Common myeloid progenitor, CD34-positive (primary cell): ENCODE data around the gene SDCCAG8.

Source experiments
- CTCF ChIA-PET: fragments of 350-600 bp; sonication (Branson Sonifier 250); formaldehyde crosslinking; loops from one replicate; lab custom pipeline; 2021; ENCODE audit warnings: antibody characterized with exemption; lab: Charles Lee
- POLR2A ChIA-PET: fragments of 350-600 bp; sonication (Branson Sonifier 250); formaldehyde crosslinking; loops from one replicate; lab custom pipeline; 2021; ENCODE audit warnings: antibody characterized with exemption; lab: Charles Lee
- DNase-seq, 3 donors: peaks; one replicate each; pipeline versions ENCODE4 v3.0.0 to v3.0.0-alpha.2; 2013
- H3K27ac ChIP-seq, 2 experiments: 1 replicate in 1 of 2; 2 replicates in 1 of 2; pipeline ENCODE4 v1.7.0; 2013; ENCODE audit warnings: inconsistent platforms in 2 of 2, low read length in 2 of 2, mild to moderate bottlenecking in 2 of 2, low read depth in 1 of 2, moderate library complexity in 1 of 2; ENCODE audit not compliant: severe bottlenecking in 2 of 2, insufficient read depth in 1 of 2, poor library complexity in 1 of 2
- H3K27me3 ChIP-seq, 5 experiments: replicated peaks in 2 of 5; 1 replicate in 3 of 5; 2 replicates in 2 of 5; pipeline versions ENCODE4 v1.6.1 to v1.7.0; 2013; ENCODE audit warnings: low read length in 4 of 5, mild to moderate bottlenecking in 2 of 5, moderate library complexity in 2 of 5, inconsistent platforms in 1 of 5; ENCODE audit not compliant: insufficient read depth in 5 of 5, control insufficient read depth in 4 of 5
- H3K36me3 ChIP-seq, 4 experiments: 1 replicate in 2 of 4; 2 replicates in 2 of 4; pipeline versions ENCODE4 v1.6.1 to v1.7.0; 2013; ENCODE audit warnings: low read length in 3 of 4, control low read depth in 1 of 4, mild to moderate bottlenecking in 1 of 4; ENCODE audit not compliant: control insufficient read depth in 4 of 4, insufficient read depth in 4 of 4
- H3K4me1 ChIP-seq, 4 experiments: 1 replicate in 3 of 4; 2 replicates in 1 of 4; pipeline versions ENCODE4 v1.6.1 to v1.7.1; 2013; ENCODE audit warnings: low read length in 3 of 4, mild to moderate bottlenecking in 3 of 4, control low read depth in 1 of 4, inconsistent platforms in 1 of 4, moderate library complexity in 1 of 4; ENCODE audit not compliant: control insufficient read depth in 4 of 4, insufficient read depth in 4 of 4; ENCODE audit errors: control extremely low read depth in 1 of 4
- H3K4me3 ChIP-seq, 7 experiments: 1 replicate in 4 of 7; 2 replicates in 3 of 7; pipeline versions ENCODE4 v1.5.1 to v1.7.0; 2013; ENCODE audit warnings: mild to moderate bottlenecking in 7 of 7, low read length in 6 of 7, moderate library complexity in 6 of 7, inconsistent platforms in 2 of 7, low read depth in 2 of 7, control low read depth in 1 of 7; ENCODE audit not compliant: insufficient read depth in 4 of 7, control insufficient read depth in 1 of 7; ENCODE audit errors: extremely low read depth in 1 of 7
- H3K9me3 ChIP-seq, 5 experiments: 1 replicate in 4 of 5; 2 replicates in 1 of 5; pipeline versions ENCODE4 v1.6.1 to v1.7.1; 2013; ENCODE audit warnings: low read length in 4 of 5, mild to moderate bottlenecking in 2 of 5, inconsistent platforms in 1 of 5, low read depth in 1 of 5, moderate library complexity in 1 of 5; ENCODE audit not compliant: control insufficient read depth in 4 of 5, insufficient read depth in 2 of 5; ENCODE audit errors: control extremely low read depth in 1 of 5
- WGBS: methylation state at CpG from one replicate; pipeline ENCODE4 v1.1.5; 2013; ENCODE audit not compliant: insufficient coverage; 5-methylcytosine and 5-hydroxymethylcytosine counted together

Gene SDCCAG8

DNA sequence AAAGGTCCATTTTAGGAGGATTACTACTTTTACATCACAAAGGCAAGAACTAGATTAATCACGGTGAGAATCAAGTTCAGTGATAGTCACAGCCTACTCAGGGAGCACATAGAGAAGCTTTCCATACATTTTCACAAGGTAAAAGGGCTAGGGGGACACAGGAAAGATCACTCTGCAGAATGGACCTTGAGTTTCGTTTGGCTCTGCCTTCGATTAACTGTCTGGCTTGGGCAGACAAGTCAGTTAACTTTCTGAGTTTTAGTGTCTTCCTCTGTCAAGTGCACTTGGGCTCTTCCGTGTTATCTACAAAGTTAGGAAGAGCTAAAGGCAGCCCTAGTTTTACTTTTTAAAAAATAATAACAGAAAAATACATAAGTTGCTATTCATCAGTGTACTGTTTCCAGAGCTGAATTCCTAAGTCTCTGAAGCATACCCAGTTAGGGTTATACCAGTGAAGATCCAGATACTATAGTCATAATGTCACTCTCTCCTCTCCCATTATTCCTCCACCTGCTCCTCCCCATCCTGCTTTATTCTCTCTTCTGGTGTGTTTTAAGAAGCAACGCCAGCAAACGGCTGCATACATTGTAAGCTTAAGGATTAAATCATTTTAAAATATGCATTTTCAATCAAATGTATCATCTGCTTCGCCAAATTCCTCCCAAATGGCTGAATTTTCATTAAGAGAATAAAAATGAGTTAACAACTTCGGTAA, 2.5 kb upstream of the SDCCAG8 start:
- CTCF ChIA-PET, result interaction anchor here (0.7 to 3.2 kb wide), 9 partner anchors 9 to 113 kb away, joined by 3 to 23 read pairs (median 4); no protein-coding TSS in a partner anchor
- H3K9me3 ChIP-seq, result no peaks in the 10 kb centered on the region
- H3K36me3 ChIP-seq, result peaks cover 0 to 3% (median under 1%) of the 10 kb centered on the region in 4 experiments
- H3K4me1 ChIP-seq, result peaks cover 17 to 51% (median 21%) of the 10 kb centered on the region in 4 experiments
- no peak for DNase-seq
- peak overlapping the region in 6 of 7 experiments; percentile 84 to 96 (median 92) for H3K4me3 ChIP-seq
- WGBS, result 5% methylated on average over 2 of the region's 8 CpGs
- peak overlapping the region; percentile 75 to 95 for H3K27ac ChIP-seq
- no peaks in the 10 kb centered on the region for H3K27me3 ChIP-seq
- POLR2A ChIA-PET, result no interaction called here

- no peak for DNase-seq
- peak overlapping the region; percentile 84 to 98 (median 93) for H3K4me3 ChIP-seq
- H3K27ac ChIP-seq, result peak overlapping the region; percentile 75 to 95
- H3K27me3 ChIP-seq, result no peaks in the 10 kb centered on the region
- 0% methylated on average over 2 of the region's 4 CpGs for WGBS
- POLR2A ChIA-PET, result no interaction called here
- H3K4me1 ChIP-seq, result peaks cover 17 to 52% (median 20%) of the 10 kb centered on the region in 4 experiments
- peaks cover 0 to 3% (median under 1%) of the 10 kb centered on the region in 4 experiments for H3K36me3 ChIP-seq
- CTCF ChIA-PET, result interaction anchor here (0.8 to 3.2 kb wide), 9 partner anchors 9 to 113 kb away, joined by 3 to 23 read pairs (median 4); no protein-coding TSS in a partner anchor
- no peaks in the 10 kb centered on the region for H3K9me3 ChIP-seq
Measured at GRCh38 chr1:243253926-243254232, 2.0 kb upstream of the SDCCAG8 start.

DNA sequence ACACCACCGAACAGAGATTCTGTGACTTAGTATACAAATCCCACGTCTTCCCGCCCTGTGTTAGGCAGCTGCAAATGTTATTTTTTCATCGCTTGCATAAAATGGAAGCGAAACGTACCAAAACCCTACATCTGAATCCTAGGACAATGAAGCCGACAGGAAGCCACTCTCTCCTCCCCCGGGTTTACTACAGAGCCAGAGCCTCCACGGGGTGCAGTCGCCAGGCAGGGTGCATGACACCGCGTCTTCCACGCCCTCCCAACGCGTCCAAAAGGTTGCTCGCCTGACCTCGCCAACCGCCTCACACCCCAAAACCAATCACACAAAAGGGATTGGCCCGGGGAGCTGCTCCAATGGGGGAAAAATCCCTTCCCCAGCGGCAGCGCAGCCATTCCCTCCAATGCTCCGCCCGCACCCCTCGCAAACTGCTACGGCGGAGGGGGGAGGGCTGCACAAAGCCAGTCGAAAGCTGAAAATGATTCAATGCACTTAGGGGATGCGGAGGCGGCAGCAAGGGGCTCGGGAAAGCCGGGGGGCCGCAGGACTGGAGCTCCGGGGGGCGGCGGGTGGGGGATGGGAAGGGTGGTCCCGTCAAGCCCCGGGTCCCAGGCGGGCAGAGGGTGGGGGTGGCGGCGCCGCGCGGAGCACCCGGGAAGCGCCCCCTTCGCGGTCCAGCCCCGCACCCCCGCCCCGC, 1.5 kb upstream of the SDCCAG8 start:
- H3K27ac ChIP-seq, result peak overlapping the region; percentile 92 to 95
- no peaks in the 10 kb centered on the region for H3K27me3 ChIP-seq
- H3K9me3 ChIP-seq, result no peaks in the 10 kb centered on the region
- peak overlapping the region; percentile 84 to 98 (median 93) for H3K4me3 ChIP-seq
- ChIA-PET CTCF (interaction anchor here (0.9 to 3.2 kb wide), 10 partner anchors 11 to 35 kb away, joined by 3 to 23 read pairs (median 5); no protein-coding TSS in a partner anchor), POLR2A (interaction anchor here (0.6 to 2.3 kb wide), 3 partner anchors 11 to 817 kb away, joined by 3 to 18 read pairs (median 4); no protein-coding TSS in a partner anchor)
- DNase-seq, result peak; percentile 57 to 81 (median 80)
- H3K4me1 ChIP-seq, result peaks cover 17 to 52% (median 20%) of the 10 kb centered on the region in 4 experiments
- under 1% methylated on average over 35 of the region's 50 CpGs for WGBS
- H3K36me3 ChIP-seq, result peaks cover 0 to 3% (median under 1%) of the 10 kb centered on the region in 4 experiments

DNA sequence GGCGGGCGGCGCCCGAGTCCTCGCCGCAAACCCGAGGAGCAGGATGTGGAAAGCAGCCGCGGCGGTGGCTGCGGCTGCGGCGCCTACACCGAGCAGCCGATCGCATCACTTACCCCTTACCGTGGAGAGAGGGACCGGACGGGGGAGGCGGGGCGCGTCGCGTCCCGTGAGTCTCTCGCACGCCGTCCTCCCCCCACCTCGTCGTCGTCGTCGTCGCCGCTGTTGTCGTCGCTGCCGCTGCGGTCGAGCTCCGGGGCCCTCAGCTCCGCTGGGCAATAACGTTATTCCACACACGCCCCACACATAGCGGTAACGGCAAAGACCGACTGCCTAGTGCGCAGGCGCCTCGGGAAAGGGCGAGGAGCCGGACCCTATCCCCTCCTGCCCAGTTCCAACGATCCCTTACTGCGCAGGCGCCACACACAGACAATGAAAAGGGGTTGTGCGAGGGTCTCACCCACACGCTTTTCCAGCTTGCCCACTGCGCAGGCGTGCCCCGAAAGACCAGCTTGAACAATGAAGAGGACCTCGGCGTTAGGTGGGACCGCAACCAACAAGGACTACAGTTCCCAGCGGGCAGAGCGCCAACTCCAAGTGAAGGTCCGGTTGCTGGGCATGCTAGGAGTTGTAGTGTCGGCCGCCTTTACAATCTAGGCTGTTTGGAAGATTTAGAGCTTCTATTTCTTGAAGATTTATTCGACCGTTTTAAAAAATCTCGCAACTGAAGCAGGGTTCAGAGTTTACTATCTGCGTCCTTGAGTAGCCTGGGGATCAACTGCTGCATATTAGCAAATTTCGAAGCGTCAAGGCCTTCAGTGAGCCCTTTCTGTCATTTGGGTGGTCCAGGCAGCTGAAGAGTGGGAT, 682 bp upstream of the SDCCAG8 start, which contains the start of gene CEP170:
CEP170 (minus strand) TSS at position 355 of the 864 bp plus-strand sequence. CDS start 30,001 bp downstream, outside the sequence.
- CTCF ChIA-PET, result interaction anchor here (0.6 to 3.2 kb wide), 9 partner anchors 10 to 274 kb away, joined by 3 to 23 read pairs (median 5); no protein-coding TSS in a partner anchor
- POLR2A ChIA-PET, result interaction anchor here (0.5 to 2.3 kb wide), 7 partner anchors 10 to 816 kb away, joined by 3 to 18 read pairs (median 4); no protein-coding TSS in a partner anchor
- WGBS, result under 1% methylated on average over 59 of the region's 74 CpGs
- peak within 1 kb of the TSS; percentile 92 to 95 for H3K27ac ChIP-seq
- DNase-seq, result peak; percentile 97 to 99 (median 98)
- H3K36me3 ChIP-seq, result peaks cover 0 to 3% (median under 1%) of the 10 kb centered on the region in 4 experiments
- no peaks in the 10 kb centered on the region for H3K27me3 ChIP-seq
- no peaks in the 10 kb centered on the region for H3K9me3 ChIP-seq
- H3K4me1 ChIP-seq, result peaks cover 20 to 58% (median 21%) of the 10 kb centered on the region in 4 experiments
- H3K4me3 ChIP-seq, result peak within 1 kb of the TSS; percentile 84 to 98 (median 93)

- Histone ChIP-seq H3K27me3 (no peaks in the 10 kb centered on the region), H3K27ac (peak overlapping the region; percentile 92 to 95), H3K9me3 (no peaks in the 10 kb centered on the region), H3K4me3 (peak overlapping the region in 6 of 7 experiments; percentile 84 to 96 (median 92)), H3K36me3 (peaks cover 0 to 2% (median under 1%) of the 10 kb centered on the region in 4 experiments), H3K4me1 (peaks cover 25 to 70% (median 27%) of the 10 kb centered on the region in 4 experiments)
- WGBS, result 40% methylated on average over 2 of the region's 2 CpGs
- DNase-seq, result no peak
- CTCF ChIA-PET, result interaction anchor here (2.1 to 3.2 kb wide), 4 partner anchors 9 to 29 kb away, joined by 5 to 23 read pairs (median 12); no protein-coding TSS in a partner anchor
- POLR2A ChIA-PET, result interaction anchor here (1.9 to 2.3 kb wide), 2 partner anchors 9 to 31 kb away, joined by 9 to 18 read pairs; no protein-coding TSS in a partner anchor
Measured at GRCh38 chr1:243256590-243256989, 749 bp downstream of the SDCCAG8 start.

DNA sequence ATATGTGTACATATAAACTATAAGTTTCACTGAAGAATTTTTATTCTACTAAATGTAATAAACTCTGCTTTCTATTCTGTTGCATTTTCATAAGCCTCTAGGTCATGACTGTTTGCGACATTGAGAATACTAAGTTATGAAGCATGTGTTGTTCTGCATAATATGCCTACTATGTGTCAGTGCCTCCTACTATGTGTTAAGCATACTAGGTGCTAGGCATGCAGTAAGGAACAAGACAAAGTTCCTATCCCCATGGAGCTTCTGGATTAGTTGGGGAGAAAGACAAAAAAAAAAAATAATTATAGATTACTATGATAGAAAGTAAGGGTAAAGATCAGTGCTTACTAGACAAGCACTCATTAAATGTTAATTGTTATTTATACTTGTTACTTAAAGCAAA, 1.3 kb downstream of the SDCCAG8 start:
- peak overlapping the region; percentile 92 to 95 for H3K27ac ChIP-seq
- H3K4me1 ChIP-seq, result peaks cover 24 to 69% (median 25%) of the 10 kb centered on the region in 4 experiments
- ChIA-PET POLR2A (interaction anchor here (1.9 kb wide), 1 partner anchor 30 kb away, joined by 9 read pairs; no protein-coding TSS in a partner anchor), CTCF (interaction anchor here (2.9 kb wide), 1 partner anchor 28 kb away, joined by 16 read pairs; no protein-coding TSS in a partner anchor)
- WGBS, result no CpG with 5 or more reads among the region's 1 CpG
- H3K4me3 ChIP-seq, result peak overlapping the region in 5 of 7 experiments; percentile 20 to 94 (median 84)
- peaks cover 0 to 2% (median 0%) of the 10 kb centered on the region in 4 experiments for H3K36me3 ChIP-seq
- H3K9me3 ChIP-seq, result no peaks in the 10 kb centered on the region
- DNase-seq, result no peak
- no peaks in the 10 kb centered on the region for H3K27me3 ChIP-seq
